Spleen (tissue), 7 donors: ENCODE measurements around the gene CHSY3.

Experiments used
- CTCF ChIP-seq, 11 experiments: fragments of 200-600 bp in 7 of 11; fragments of 450-650 bp in 4 of 11; sonication (generic) in 4 of 11; IDR thresholded peaks in 8 of 11; conservative IDR thresholded peaks in 3 of 11; 1 replicate in 7 of 11; 2 replicates in 4 of 11; pipeline versions ENCODE4 v1.4.0 to v1.8.0; 2016 to 2021; ENCODE audit warnings: antibody characterized with exemption in 11 of 11, inconsistent platforms in 4 of 11, mild to moderate bottlenecking in 1 of 11
- POLR2A ChIP-seq, 3 donors: fragments of 450-650 bp; IDR thresholded peaks; one replicate each; pipeline ENCODE4 v1.5.1; 2017; ENCODE audit warnings: antibody characterized with exemption in 3 of 3, mild to moderate bottlenecking in 1 of 3
- POLR2AphosphoS5 ChIP-seq, 3 donors: sonication (generic); formaldehyde crosslinking; IDR thresholded peaks; one replicate each; pipeline ENCODE4 v1.5.1; 2017; ENCODE audit warnings: antibody characterized with exemption in 3 of 3
- donor health status: DM: no; HTN: no; CAD: no; lungs with moderate emphysema.
- donor health status: DM: no; HTN: no; CAD: no.
- donor health status: DM: no; HTN: no; CAD: no.

- no peak for TF ChIP-seq CTCF (IDR thresholded peaks at IDR 0.05 in 8 of 11, conservative IDR thresholded peaks at IDR 0.05 in 3 of 11)
- no peak for TF ChIP-seq POLR2A (IDR thresholded peaks at IDR 0.05)
- no peak for TF ChIP-seq POLR2AphosphoS5 (IDR thresholded peaks at IDR 0.05)
Observed at GRCh38 chr5:130035388-130035787, 131.1 kb downstream of the CHSY3 start.
